GM23338 (cell line): ENCODE measurements around the gene CLIC5. TPM values are rescaled to one million over a fixed set of nuclear protein-coding genes. Genes with fewer than 3 reads are reported as not detected.

Source experiments
- ATAC-seq: fragments of 200-7000 bp; cut with Tn5 transposase; 3 replicates; pipeline ENCODE4 v1.9.1; 2020
- DNase-seq: peaks from one replicate; pipeline ENCODE4 v3.0.0-alpha.2; 2015; ENCODE audit warnings: low spot score
- H2AFZ ChIP-seq: fragments of 200-600 bp; sonication (generic); 2 replicates; pipeline ENCODE4 v1.8.0; 2016; ENCODE audit warnings: antibody characterized with exemption, mild to moderate bottlenecking, moderate library complexity
- H3F3A ChIP-seq: fragments of 200-600 bp; sonication (generic); replicated peaks from 2 replicates; pipeline ENCODE4 v1.8.0; 2017; ENCODE audit warnings: antibody characterized with exemption, mixed run types, low read depth
- H3K27ac ChIP-seq: fragments of 200-600 bp; sonication (generic); 2 replicates; pipeline ENCODE4 v1.6.1; 2016; ENCODE audit warnings: low read depth
- H3K27me3 ChIP-seq: fragments of 200-600 bp; sonication (generic); 2 replicates; pipeline ENCODE4 v1.8.0; 2016; ENCODE audit warnings: mild to moderate bottlenecking, mixed run types, moderate library complexity; ENCODE audit not compliant: insufficient read depth
- H3K36me3 ChIP-seq: fragments of 200-600 bp; sonication (generic); 2 replicates; pipeline ENCODE4 v1.8.0; 2016; ENCODE audit warnings: mild to moderate bottlenecking; ENCODE audit not compliant: insufficient read depth
- H3K4me1 ChIP-seq: fragments of 200-600 bp; sonication (generic); 2 replicates; pipeline ENCODE4 v1.8.0; 2016; ENCODE audit warnings: mild to moderate bottlenecking, moderate library complexity; ENCODE audit not compliant: insufficient read depth
- H3K4me2 ChIP-seq: fragments of 200-600 bp; sonication (generic); 2 replicates; pipeline ENCODE4 v1.7.1; 2017; ENCODE audit warnings: mixed run types
- H3K4me3 ChIP-seq: fragments of 200-600 bp; sonication (generic); 2 replicates; pipeline ENCODE4 v1.6.1; 2016; ENCODE audit warnings: mixed run types
- H3K79me2 ChIP-seq: fragments of 200-600 bp; sonication (generic); replicated peaks from 2 replicates; pipeline ENCODE4 v1.8.0; 2017; ENCODE audit warnings: mild to moderate bottlenecking; ENCODE audit not compliant: insufficient read depth
- H3K9me2 ChIP-seq: fragments of 200-600 bp; sonication (generic); 2 replicates; pipeline ENCODE4 v1.8.0; 2017; ENCODE audit not compliant: insufficient read depth
- H4K20me1 ChIP-seq: fragments of 200-600 bp; sonication (generic); replicated peaks from 2 replicates; pipeline ENCODE4 v1.8.0; 2017; ENCODE audit warnings: mild to moderate bottlenecking; ENCODE audit not compliant: insufficient read depth
- H3K27ac Mint-ChIP-seq: 2 replicates; pipeline ENCODE4 v1.8.0; 2020; ENCODE audit warnings: inconsistent platforms, mild to moderate bottlenecking, moderate library complexity, mixed read lengths
- H3K27me3 Mint-ChIP-seq: 3 replicates; pipeline ENCODE4 v1.8.0; 2022; ENCODE audit warnings: low read depth, mild to moderate bottlenecking, moderate library complexity, mixed read lengths, inconsistent platforms; ENCODE audit not compliant: insufficient read depth, poor library complexity
- H3K36me3 Mint-ChIP-seq: 3 replicates; pipeline ENCODE4 v1.8.0; 2021; ENCODE audit warnings: low read depth, mild to moderate bottlenecking, inconsistent platforms, moderate library complexity, mixed read lengths
- H3K4me1 Mint-ChIP-seq: 3 replicates; pipeline ENCODE4 v1.8.0; 2020; ENCODE audit warnings: mild to moderate bottlenecking, inconsistent platforms, mixed read lengths
- H3K4me3 Mint-ChIP-seq: 3 replicates; pipeline ENCODE4 v1.8.0; 2021; ENCODE audit warnings: moderate library complexity, mild to moderate bottlenecking, inconsistent platforms, mixed read lengths
- H3K9me3 Mint-ChIP-seq: 3 replicates; pipeline ENCODE4 v1.8.0; 2020; ENCODE audit warnings: moderate library complexity, mild to moderate bottlenecking, inconsistent platforms, mixed read lengths
- CREB1 ChIP-seq: fragments of 250-450 bp; sonication (Bioruptor Pico); IDR thresholded peaks from 2 replicates; pipeline ENCODE4 v1.5.0; 2020; ENCODE audit warnings: low read depth, mild to moderate bottlenecking, moderate library complexity
- ETS1 ChIP-seq: IDR thresholded peaks from 2 replicates; pipeline ENCODE4 v1.6.1; 2016; ENCODE audit warnings: antibody characterized with exemption
- EZH2 ChIP-seq: fragments of 200-600 bp; sonication (generic); IDR thresholded peaks from one replicate; pipeline ENCODE4 v1.8.0; 2017; ENCODE audit warnings: antibody characterized with exemption, mild to moderate bottlenecking, low read depth; ENCODE audit not compliant: unreplicated experiment
- EZH2phosphoT487 ChIP-seq: fragments of 200-600 bp; sonication (generic); IDR thresholded peaks from one replicate; pipeline ENCODE4 v1.8.1; 2018; ENCODE audit warnings: antibody characterized with exemption; ENCODE audit not compliant: unreplicated experiment
- JUNB ChIP-seq: IDR thresholded peaks from one replicate; pipeline ENCODE4 v1.6.1; 2016; ENCODE audit warnings: antibody characterized with exemption; ENCODE audit not compliant: unreplicated experiment
- NANOG ChIP-seq: IDR thresholded peaks from 2 replicates; pipeline ENCODE4 v1.6.1; 2016; ENCODE audit warnings: antibody characterized with exemption, borderline replicate concordance
- POLR2AphosphoS5 ChIP-seq: IDR thresholded peaks from 2 replicates; pipeline ENCODE4 v1.6.1; 2016; ENCODE audit warnings: antibody characterized with exemption, low read depth
- ZNF114 ChIP-seq: fragments of 250-450 bp; sonication (Bioruptor Pico); IDR thresholded peaks from 2 replicates; pipeline ENCODE4 v1.5.0; 2020; ENCODE audit warnings: mild to moderate bottlenecking, moderate library complexity
- ZNF331 ChIP-seq: fragments of 250-450 bp; sonication (Bioruptor Pico); IDR thresholded peaks from 2 replicates; pipeline ENCODE4 v1.5.0; 2020; ENCODE audit warnings: low read depth, mild to moderate bottlenecking, moderate library complexity
- polyA plus RNA-seq: library from polyadenylated mRNA; unstranded; fragments of >200 nt; fragmentation: Nextera tagmentation; extraction: Ambion mirVana; gene quantifications from 2 replicates; pipeline ENCODE4 v1.2.1, GENCODE V29; 2016
- total RNA-seq: library from RNA; depleted of rRNA; stranded (reverse); fragments of >200 nt; shearing (Covaris generic); gene quantifications from 2 replicates; pipeline ENCODE4 v1.2.3, GENCODE V29; 2014
- TF ChIP-seq, protein P1 (sequence below), 2 experiments: fragments of 200-600 bp in 1 of 2; sonication (generic) in 1 of 2; conservative IDR thresholded peaks; 2 replicates each; pipeline versions ENCODE4 v1.5.1 to v1.6.1; 2016 to 2017; ENCODE audit warnings: antibody characterized with exemption in 2 of 2, low read depth in 2 of 2, mild to moderate bottlenecking in 2 of 2, moderate library complexity in 1 of 2
- TF ChIP-seq, protein P2 (sequence below): IDR thresholded peaks from one replicate; pipeline ENCODE4 v1.6.1; 2018; ENCODE audit warnings: antibody characterized with exemption; ENCODE audit not compliant: unreplicated experiment

CLIC5 gene
- total and polyA plus RNA-seq, 2 experiments from 2014 or later = 0.08 TPM; not detected in 1

DNA sequence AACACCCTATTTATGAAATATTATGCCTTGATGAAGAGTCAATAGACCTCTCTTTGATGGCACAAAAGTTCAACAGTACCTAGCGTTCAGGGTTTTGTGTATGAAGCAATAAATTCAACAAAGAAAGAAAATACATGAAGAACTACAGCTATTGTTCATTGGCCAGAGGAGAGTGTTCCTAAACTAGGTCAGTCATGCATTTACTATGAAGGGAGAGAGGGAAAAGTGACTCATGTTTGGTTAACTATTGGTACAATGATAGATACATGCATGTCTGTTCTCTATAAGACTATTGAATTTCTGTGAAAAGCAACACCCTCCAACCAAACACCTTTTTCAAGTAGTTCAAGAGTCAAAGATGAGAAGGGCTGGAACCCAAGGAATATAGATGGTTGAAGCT is 50.7 kb downstream of the CLIC5 start (continued):
- TF ChIP-seq ETS1 (no peak), POLR2AphosphoS5 (no peak), ZNF114 (CRISPR knock-in tag) (no peak), NANOG (no peak), JUNB (no peak), CREB1 (CRISPR knock-in tag) (no peak)
- TF ChIP-seq, protein P1, sequence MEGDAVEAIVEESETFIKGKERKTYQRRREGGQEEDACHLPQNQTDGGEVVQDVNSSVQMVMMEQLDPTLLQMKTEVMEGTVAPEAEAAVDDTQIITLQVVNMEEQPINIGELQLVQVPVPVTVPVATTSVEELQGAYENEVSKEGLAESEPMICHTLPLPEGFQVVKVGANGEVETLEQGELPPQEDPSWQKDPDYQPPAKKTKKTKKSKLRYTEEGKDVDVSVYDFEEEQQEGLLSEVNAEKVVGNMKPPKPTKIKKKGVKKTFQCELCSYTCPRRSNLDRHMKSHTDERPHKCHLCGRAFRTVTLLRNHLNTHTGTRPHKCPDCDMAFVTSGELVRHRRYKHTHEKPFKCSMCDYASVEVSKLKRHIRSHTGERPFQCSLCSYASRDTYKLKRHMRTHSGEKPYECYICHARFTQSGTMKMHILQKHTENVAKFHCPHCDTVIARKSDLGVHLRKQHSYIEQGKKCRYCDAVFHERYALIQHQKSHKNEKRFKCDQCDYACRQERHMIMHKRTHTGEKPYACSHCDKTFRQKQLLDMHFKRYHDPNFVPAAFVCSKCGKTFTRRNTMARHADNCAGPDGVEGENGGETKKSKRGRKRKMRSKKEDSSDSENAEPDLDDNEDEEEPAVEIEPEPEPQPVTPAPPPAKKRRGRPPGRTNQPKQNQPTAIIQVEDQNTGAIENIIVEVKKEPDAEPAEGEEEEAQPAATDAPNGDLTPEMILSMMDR (conservative IDR thresholded peaks at IDR 0.05; ENCODE audit: low read depth in 2 of 2) = no peak

DNA sequence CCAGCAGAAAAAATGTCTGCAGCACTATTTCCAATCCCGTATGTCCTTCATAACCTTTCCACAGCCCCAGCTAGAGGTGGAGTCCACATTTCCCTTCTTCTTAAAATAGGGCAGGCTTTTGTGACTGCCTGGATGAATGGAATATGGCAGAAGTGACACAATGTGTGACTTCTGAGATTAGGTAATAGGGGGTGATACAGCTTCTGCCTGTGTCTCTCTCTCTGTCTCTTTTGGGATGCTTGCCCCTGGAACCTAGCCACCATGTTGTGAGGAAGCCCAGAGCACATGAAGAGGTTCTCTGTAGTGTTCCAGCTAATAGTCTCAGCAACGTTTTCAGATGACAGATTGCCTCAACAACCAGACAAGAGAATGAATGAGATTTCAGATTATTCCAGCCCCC is 51.4 kb downstream of the CLIC5 start:
- H4K20me1 ChIP-seq = no peaks in the 10 kb centered on the region
- no peaks in the 10 kb centered on the region for H3K79me2 ChIP-seq
- H2AFZ ChIP-seq = no peak overlapping the region
- peaks cover 2% of the 10 kb centered on the region for H3K27me3 Mint-ChIP-seq
- no peaks in the 10 kb centered on the region for H3K4me1 ChIP-seq
- H3K36me3 ChIP-seq = no peaks in the 10 kb centered on the region; the same call in 1 of the 2 replicates
- H3F3A ChIP-seq = no peaks in the 10 kb centered on the region
- no peaks in the 10 kb centered on the region for H3K9me3 Mint-ChIP-seq
- H3K4me2 ChIP-seq = no peak overlapping the region
- H3K9me2 ChIP-seq = peaks cover 27% of the 10 kb centered on the region
- H3K27ac Mint-ChIP-seq = no peak overlapping the region
- no peaks in the 10 kb centered on the region for H3K27me3 ChIP-seq
- H3K4me3 Mint-ChIP-seq = no peak overlapping the region
- no peak overlapping the region for H3K4me3 ChIP-seq
- DNase-seq (no peak), ATAC-seq (no peak)
- H3K27ac ChIP-seq = no peak overlapping the region
- no peaks in the 10 kb centered on the region for H3K36me3 Mint-ChIP-seq
- peaks cover 6% of the 10 kb centered on the region; the same call in 2 of the 3 replicates for H3K4me1 Mint-ChIP-seq
- TF ChIP-seq NANOG (no peak), ZNF114 (CRISPR knock-in tag) (no peak), JUNB (no peak), ZNF331 (CRISPR knock-in tag) (no peak), EZH2 (no peak), ETS1 (no peak), CREB1 (CRISPR knock-in tag) (no peak), POLR2AphosphoS5 (no peak), EZH2phosphoT487 (no peak)
- TF ChIP-seq, protein P2, sequence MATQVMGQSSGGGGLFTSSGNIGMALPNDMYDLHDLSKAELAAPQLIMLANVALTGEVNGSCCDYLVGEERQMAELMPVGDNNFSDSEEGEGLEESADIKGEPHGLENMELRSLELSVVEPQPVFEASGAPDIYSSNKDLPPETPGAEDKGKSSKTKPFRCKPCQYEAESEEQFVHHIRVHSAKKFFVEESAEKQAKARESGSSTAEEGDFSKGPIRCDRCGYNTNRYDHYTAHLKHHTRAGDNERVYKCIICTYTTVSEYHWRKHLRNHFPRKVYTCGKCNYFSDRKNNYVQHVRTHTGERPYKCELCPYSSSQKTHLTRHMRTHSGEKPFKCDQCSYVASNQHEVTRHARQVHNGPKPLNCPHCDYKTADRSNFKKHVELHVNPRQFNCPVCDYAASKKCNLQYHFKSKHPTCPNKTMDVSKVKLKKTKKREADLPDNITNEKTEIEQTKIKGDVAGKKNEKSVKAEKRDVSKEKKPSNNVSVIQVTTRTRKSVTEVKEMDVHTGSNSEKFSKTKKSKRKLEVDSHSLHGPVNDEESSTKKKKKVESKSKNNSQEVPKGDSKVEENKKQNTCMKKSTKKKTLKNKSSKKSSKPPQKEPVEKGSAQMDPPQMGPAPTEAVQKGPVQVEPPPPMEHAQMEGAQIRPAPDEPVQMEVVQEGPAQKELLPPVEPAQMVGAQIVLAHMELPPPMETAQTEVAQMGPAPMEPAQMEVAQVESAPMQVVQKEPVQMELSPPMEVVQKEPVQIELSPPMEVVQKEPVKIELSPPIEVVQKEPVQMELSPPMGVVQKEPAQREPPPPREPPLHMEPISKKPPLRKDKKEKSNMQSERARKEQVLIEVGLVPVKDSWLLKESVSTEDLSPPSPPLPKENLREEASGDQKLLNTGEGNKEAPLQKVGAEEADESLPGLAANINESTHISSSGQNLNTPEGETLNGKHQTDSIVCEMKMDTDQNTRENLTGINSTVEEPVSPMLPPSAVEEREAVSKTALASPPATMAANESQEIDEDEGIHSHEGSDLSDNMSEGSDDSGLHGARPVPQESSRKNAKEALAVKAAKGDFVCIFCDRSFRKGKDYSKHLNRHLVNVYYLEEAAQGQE = no peak
- TF ChIP-seq, protein P1 (conservative IDR thresholded peaks at IDR 0.05; ENCODE audit: low read depth in 2 of 2) = no peak
